OCI-M2 (cell line): ENCODE measurements around the gene GPR107.

Source experiments
- DNase-seq: peaks from one replicate; lab custom pipeline; 2025; ENCODE audit not compliant: unreplicated experiment; lab: John Stamatoyannopoulos, UW

GPR107 gene

DNA sequence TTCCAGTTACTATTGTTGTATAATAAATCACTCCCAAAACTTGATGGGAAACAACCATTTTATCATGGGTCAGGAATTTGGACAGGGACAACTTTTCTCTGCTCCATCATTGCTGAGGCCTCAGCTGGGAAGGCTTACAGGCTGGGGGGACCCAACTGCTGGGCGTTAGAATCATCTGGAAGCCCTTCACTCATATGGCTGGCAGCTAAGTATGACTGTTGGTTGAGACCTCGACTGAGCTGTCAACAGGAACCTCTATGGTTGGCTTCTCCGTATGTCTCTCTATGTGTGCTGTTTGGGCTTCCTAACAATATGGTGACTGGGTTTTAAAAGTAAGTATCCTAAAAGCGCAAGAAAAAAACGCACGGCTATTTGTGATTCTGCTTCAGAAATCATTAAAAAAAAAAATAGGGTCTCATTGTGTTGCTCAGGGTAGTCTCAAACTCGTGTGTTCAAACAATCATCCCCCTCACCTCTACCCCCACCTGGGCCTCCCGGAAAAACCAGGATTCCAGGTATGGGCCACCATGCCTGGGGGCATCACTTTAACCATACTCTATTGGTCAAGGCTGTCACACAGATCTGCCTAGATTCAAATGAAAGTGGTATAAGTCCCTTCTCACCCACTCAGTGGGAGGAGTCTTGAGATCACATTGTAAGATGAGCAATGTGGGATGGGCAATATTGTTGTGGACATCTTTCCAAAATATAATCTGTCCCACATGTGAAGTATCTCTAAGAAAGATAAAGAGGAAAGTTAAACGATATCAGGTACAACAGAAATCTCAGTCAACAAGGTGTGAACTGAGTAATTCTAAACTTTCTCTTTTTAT lies 26.0 kb upstream of the GPR107 start:
- DNase-seq, result no peak

DNA sequence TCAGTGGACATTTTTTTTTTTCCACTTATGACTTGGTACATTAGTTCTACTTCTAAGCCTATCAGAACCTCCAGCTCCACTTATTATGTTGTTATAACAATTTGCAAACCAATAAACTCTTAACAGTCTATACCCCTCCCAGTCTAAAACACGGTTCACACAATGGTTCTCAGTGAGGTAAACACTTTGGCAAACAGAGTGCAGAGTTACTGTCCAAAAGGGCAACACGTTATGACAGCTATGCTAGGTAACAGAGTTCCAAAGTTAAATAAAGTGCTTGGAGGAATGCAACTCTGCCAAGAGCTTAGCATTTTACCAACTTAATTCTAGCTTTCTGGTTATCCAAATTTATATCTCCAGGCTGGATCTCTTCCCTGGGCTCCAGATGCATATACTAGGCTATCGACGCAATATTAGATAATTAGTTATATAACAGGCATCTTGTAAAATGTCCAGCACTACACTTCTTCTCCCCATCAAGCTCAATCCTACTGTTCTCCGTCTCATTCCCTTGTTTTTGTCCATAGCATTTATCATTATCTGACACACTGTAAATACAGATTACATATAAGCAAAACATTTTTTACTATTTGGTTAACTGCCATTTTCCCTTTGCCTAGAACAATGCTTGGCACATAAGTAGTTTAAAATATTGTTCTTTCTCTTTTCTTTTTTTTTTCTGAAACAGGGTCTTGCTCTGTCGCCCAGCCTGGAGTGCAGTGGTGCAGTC lies 25.0 kb upstream of the GPR107 start:
- no peak for DNase-seq

DNA sequence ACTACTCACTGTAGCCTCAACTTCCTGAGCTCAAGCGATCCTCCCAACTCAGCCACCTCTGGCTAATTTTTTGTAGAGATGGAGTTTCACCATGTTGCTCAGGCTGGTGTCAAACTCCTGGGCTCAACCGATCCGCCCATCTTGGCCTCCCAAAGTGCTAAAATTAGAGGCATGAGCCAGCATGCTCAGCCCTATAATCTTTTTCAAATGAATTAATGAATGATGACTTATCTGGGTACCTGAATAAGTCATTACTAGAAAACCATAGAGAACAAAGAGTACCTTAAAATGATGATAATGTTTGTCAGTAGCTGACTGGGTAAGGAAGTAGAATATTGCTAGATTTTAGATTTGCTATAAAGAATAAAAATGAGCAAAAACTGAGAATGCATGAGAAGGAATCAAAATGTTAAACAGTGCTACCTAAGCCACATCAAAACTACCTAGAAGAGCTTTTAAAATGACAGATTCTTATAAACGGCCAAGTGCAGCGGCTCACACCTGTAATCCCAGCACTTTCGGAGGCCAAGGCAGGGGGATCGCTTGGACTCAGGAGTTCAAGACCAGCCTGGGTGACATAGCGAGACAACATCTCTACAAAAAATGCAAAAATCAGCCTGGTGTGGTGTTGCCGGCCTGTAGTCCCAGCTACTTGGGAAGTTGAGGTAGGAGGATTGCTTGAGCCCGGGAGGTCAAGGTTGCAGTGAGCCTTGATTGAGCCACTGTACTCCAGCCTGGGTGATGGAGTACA lies 24.3 kb upstream of the GPR107 start:
- no peak for DNase-seq

- DNase-seq, result no peak
These were observed 23.0 kb upstream of the GPR107 start for GRCh38 chr9:130030651-130031127.

DNA sequence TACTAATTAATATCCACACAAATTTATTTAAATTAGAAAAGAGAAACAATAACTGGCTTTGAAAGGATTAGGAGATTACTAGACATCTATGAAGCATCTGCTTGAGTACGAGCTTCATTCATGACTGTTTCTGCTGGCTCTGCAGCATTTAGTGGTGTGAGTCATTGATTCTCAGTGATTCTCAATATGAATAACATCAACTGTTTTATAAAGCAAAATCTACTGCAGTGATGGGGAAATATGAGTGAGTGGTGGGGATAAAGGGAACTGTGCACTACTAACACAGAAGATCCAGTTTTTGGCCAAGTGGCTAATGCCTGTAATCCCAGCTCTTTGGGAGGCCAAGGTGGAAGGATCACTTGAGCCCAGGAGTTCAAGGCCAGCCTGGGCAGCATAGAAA lies 19.1 kb upstream of the GPR107 start:
- no peak for DNase-seq

DNA sequence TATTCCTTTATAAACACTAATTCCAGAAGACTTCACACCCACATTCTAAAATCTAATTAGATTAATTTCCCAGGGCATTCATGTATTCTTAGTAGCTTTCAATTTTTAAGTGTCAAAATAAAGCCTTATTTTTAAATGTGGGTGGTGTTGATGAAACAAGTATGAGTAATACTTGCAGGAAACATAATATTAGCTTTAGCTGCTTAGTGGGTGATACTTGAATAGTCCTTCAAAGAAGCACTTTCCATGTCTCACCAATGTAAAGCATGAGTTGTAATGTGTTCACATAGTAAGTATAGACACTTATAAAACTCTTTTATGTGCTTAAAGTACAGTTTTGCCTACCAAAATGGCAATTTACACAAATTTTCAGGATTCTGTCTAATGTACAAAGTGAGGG lies 17.6 kb upstream of the GPR107 start:
- DNase-seq, result no peak

GRCh38 chr9:130039528-130040147 lies 14.1 kb upstream of the GPR107 start:
- no peak for DNase-seq

GRCh38 chr9:130040984-130041647 lies 12.6 kb upstream of the GPR107 start:
- no peak for DNase-seq

GRCh38 chr9:130041648-130042405 lies 11.9 kb upstream of the GPR107 start:
- DNase-seq, result no peak

GRCh38 chr9:130042406-130042884 lies 11.3 kb upstream of the GPR107 start:
- no peak for DNase-seq

DNA sequence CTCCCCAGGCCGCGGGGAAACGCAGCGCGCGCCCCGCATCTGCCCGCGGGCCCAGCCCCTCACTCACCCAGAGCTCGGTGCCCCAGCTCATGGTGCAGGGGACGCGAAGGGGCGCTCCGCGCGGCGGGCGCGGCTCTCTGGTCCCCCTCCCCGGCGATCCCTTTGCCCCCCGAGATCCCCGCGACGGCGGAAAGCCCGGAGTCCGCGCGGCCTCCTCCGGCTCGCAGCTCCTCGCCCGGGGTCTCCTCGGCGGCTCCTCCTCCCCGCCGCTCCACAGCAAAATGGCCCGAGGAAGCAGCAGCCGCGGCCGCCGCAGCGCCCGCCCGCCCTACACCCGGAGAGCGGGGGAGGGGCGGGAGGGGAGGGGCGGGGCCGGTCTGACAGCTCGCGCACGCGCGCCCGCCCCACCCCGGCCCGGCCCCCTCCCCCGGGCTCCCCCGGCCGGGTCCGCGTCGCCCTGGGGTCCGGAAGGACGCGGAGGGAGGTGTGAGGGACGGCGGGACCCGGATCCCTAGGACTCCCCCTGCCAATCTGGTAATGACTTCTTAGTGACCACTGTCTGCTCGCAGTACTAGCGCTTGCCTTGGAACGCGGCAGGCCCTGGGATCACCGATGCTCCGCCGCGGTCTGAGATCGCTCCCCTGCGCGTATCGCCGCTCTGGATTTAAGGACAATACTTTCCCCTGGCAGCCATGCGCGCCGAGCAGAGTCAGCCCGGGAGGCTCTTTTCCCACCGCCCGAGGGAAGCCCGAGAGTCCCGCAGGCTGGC lies 10.6 kb upstream of the GPR107 start, which contains the start of gene FNBP1:
Gene FNBP1, minus strand, starts transcription at position 305 of the 769 bp plus-strand sequence. Its CDS starts 214 bp downstream, at position 91.
- DNase-seq, result no peak

DNA sequence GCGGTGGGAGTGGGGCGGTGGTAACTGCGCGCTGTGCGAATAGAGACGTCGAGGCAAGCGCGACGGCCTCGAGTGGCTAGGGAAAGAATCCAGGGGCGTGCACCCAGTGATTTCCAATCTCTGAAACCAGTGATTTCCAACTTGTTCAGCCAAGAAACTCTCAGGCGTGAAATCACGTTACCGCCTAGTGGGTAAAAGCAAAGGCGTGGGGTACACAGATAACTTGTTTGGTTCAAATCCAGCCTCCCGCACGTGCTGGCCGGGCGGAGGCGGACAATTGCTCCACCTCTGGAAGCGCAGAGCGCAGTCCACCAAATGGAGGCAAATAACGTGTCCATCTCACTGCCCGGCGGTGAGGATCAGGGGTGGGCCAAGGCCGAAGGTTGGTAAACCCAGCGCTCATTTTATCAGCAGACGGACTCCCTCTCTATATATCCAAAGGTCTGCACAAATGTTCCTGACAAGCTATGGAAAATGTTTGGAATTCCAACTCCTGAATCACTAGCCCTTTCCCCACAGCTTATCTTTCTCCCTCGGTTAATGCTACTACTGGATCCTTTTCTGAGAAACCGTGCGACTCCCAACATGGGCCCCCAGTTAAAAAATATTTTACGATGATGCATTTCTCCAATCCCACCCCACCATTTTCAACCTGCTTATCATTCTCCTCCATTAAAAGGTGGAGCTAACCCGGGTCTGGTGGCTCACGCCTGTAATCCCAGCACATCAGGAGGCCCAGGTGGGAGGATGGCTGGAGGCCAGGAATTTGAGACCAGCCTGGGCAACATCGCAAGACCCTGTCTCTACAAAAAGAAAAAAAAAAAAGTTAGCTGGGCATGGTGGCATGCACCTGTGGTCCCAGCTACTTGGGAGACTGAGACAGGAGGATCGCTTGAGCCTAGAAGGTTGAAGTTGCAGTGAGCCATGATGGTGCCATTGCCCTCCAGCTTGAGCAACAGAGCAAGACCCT lies 9.8 kb upstream of the GPR107 start:
- no peak for DNase-seq

GRCh38 chr9:130045725-130046450 lies 7.8 kb upstream of the GPR107 start:
- no peak for DNase-seq

DNA sequence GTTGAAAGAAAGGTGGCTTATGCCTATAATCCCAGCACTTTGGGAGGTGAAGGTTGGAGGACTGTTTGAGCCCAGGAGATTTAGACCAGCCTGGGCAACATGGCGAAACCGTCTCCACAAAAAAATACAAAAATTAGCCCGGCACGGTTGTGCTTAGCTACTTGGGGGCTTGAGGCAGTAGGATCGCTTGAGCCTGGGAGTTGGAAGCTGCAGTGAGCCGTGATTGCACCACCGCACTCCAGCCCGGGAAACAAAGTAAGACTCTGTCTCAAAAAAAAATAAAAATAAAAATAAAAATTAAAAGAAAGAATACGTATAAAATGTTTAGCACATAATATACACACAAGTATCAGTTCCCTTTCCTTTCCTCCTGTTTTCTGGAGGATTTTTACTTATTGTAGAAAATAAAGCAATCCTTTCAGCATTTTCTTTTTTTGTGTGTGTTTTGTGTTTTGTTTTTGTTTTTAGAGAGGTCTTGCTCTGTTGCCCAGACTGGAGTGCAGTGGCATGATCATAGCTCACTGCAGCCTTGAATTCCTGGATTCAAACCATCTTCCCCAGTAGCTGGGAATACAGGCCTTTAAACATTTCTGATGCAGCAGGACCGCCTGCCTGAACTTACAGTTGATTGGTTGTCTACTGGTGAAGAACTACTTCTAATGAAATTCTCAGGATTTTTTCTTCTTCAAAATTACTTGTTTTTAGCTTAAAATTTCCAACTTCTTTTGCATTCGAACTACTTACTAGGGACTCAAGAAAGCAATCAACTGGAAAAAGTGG lies 4.1 kb upstream of the GPR107 start:
- DNase-seq, result no peak

DNA sequence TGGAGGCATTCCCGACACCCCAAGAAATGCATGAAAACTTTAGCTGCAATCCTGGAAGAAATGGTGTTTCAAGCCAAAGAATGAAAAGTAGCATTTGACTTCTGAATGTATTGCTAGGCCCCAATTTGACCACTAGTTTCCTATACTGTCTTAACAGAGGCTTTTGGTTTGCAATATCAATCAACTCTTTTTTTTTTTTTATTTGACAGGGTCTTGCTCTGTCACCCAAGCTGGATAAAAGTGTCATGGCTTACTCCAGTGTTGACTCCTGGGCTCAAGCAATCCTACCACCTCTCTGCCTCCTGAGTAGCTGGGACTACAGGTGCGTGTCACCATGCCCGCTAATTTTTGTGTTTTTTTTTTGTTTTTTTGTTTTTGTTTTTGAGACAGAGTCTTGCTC lies 3.2 kb upstream of the GPR107 start:
- DNase-seq, result no peak

- DNase-seq, result no peak
These were observed 1.9 kb upstream of the GPR107 start for GRCh38 chr9:130051855-130052254.
